ENCODE data around the gene LIPT2. TPM values are rescaled to one million over a fixed set of nuclear protein-coding genes. Genes with fewer than 3 reads are reported as not detected.

Gene LIPT2
- polyA plus RNA-seq, 3 donors: 2.2 to 5.1 (median 4.4) TPM

DNA sequence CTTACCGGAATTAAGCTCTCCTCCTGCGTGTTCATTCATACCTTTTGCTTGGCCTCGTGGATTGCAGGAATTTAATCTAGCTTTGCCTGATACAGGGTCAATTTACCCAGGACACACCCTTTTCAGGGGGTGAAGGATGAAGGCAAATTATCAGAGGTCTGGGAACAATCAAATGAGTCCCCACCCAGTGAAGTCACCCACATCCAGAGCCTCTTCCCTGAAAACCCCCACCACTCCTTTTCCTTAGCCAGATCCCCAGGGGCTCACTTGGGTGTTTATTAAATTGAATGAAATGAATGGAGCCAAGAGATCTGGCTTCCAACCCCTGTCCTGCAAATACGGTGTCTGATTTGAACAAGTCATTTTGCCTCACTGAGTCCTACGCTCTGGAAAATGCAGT lies 31.0 kb upstream of the LIPT2 start:
- 100% methylated on average over 2 of the region's 5 CpGs for WGBS (ENCODE audit: insufficient coverage)
- H3K4me3 Mint-ChIP-seq: no peak overlapping the region
- TF ChIP-seq, protein P1, sequence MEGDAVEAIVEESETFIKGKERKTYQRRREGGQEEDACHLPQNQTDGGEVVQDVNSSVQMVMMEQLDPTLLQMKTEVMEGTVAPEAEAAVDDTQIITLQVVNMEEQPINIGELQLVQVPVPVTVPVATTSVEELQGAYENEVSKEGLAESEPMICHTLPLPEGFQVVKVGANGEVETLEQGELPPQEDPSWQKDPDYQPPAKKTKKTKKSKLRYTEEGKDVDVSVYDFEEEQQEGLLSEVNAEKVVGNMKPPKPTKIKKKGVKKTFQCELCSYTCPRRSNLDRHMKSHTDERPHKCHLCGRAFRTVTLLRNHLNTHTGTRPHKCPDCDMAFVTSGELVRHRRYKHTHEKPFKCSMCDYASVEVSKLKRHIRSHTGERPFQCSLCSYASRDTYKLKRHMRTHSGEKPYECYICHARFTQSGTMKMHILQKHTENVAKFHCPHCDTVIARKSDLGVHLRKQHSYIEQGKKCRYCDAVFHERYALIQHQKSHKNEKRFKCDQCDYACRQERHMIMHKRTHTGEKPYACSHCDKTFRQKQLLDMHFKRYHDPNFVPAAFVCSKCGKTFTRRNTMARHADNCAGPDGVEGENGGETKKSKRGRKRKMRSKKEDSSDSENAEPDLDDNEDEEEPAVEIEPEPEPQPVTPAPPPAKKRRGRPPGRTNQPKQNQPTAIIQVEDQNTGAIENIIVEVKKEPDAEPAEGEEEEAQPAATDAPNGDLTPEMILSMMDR (IDR thresholded peaks at IDR 0.05): no peak
- Histone ChIP-seq H3K79me2 (ENCODE audit: insufficient read depth, low read length) (no peaks in the 10 kb centered on the region), H4K20me1 (ENCODE audit: insufficient read depth, low read length) (no peaks in the 10 kb centered on the region), H3K4me1 (ENCODE audit: control insufficient read depth in 1 of 2, insufficient read depth in 2 of 2, low read length in 2 of 2) (no peaks in the 10 kb centered on the region), H3K9me3 (replicated peaks in 1 of 2; ENCODE audit: control insufficient read depth in 1 of 2, insufficient read depth in 1 of 2, low read length in 2 of 2) (no peaks in the 10 kb centered on the region), H3K36me3 (replicated peaks in 1 of 2; ENCODE audit: control insufficient read depth in 1 of 2, insufficient read depth in 2 of 2, low read length in 2 of 2) (no peaks in the 10 kb centered on the region), H3K4me3 (replicated peaks in 1 of 3; ENCODE audit: low read depth in 2 of 3, low read length in 3 of 3) (no peak overlapping the region), H3K27ac (ENCODE audit: low read depth in 1 of 2, low read length in 2 of 2) (no peak overlapping the region), H3K27me3 (ENCODE audit: control insufficient read depth in 2 of 2, insufficient read depth in 2 of 2, low read length in 2 of 2) (no peaks in the 10 kb centered on the region), H3K9ac (ENCODE audit: insufficient read depth, low read length, poor library complexity, severe bottlenecking) (no peak overlapping the region), H3K4me2 (replicated peaks; ENCODE audit: extremely low read depth, low read length, poor library complexity, severe bottlenecking) (no peak overlapping the region), H2AFZ (ENCODE audit: insufficient read depth, low read depth, low read length, poor library complexity, severe bottlenecking) (no peak overlapping the region)
- H3K36me3 Mint-ChIP-seq: no peaks in the 10 kb centered on the region
- H3K4me1 Mint-ChIP-seq: no peaks in the 10 kb centered on the region
- no peaks in the 10 kb centered on the region for H3K27me3 Mint-ChIP-seq (ENCODE audit: low read depth in 3 of 3)
- intact Hi-C loops (cut with micrococcal nuclease): no loop called here
- DNase-seq: no peak
- no peak overlapping the region for H3K27ac Mint-ChIP-seq
- H3K9me3 Mint-ChIP-seq: peaks cover 0 to 3% (median 0%) of the 10 kb centered on the region in 7 donors

- H3K36me3 Mint-ChIP-seq: no peaks in the 10 kb centered on the region
- peaks cover 0 to 3% (median 0%) of the 10 kb centered on the region in 7 donors for H3K9me3 Mint-ChIP-seq
- no peaks in the 10 kb centered on the region for H3K36me3 ChIP-seq (replicated peaks in 1 of 2; ENCODE audit: control insufficient read depth in 1 of 2, insufficient read depth in 2 of 2, low read length in 2 of 2)
- no peaks in the 10 kb centered on the region for H4K20me1 ChIP-seq (ENCODE audit: insufficient read depth, low read length)
- H3K4me3 ChIP-seq (replicated peaks in 1 of 3; ENCODE audit: low read depth in 2 of 3, low read length in 3 of 3): no peak overlapping the region
- no peak overlapping the region for H3K4me2 ChIP-seq (replicated peaks; ENCODE audit: extremely low read depth, low read length, poor library complexity, severe bottlenecking)
- WGBS (ENCODE audit: insufficient coverage): 90% methylated on average over 2 of the region's 3 CpGs
- H3K79me2 ChIP-seq (ENCODE audit: insufficient read depth, low read length): no peaks in the 10 kb centered on the region
- no peaks in the 10 kb centered on the region for H3K4me1 ChIP-seq (ENCODE audit: control insufficient read depth in 1 of 2, insufficient read depth in 2 of 2, low read length in 2 of 2)
- H3K4me3 Mint-ChIP-seq: no peak overlapping the region
- H3K9me3 ChIP-seq (replicated peaks in 1 of 2; ENCODE audit: control insufficient read depth in 1 of 2, insufficient read depth in 1 of 2, low read length in 2 of 2): no peaks in the 10 kb centered on the region
- intact Hi-C loops (cut with micrococcal nuclease): no loop called here
- no peaks in the 10 kb centered on the region for H3K27me3 ChIP-seq (ENCODE audit: control insufficient read depth in 2 of 2, insufficient read depth in 2 of 2, low read length in 2 of 2)
- no peaks in the 10 kb centered on the region for H3K4me1 Mint-ChIP-seq
- H3K27ac Mint-ChIP-seq: no peak overlapping the region
- no peak overlapping the region for H2AFZ ChIP-seq (ENCODE audit: insufficient read depth, low read depth, low read length, poor library complexity, severe bottlenecking)
- no peak overlapping the region for H3K9ac ChIP-seq (ENCODE audit: insufficient read depth, low read length, poor library complexity, severe bottlenecking)
- DNase-seq: no peak
- H3K27ac ChIP-seq (ENCODE audit: low read depth in 1 of 2, low read length in 2 of 2): no peak overlapping the region
- TF ChIP-seq, protein P1 (IDR thresholded peaks at IDR 0.05): no peak
- H3K27me3 Mint-ChIP-seq (ENCODE audit: low read depth in 3 of 3): no peaks in the 10 kb centered on the region
Observed at GRCh38 chr11:74522776-74523175, 29.3 kb upstream of the LIPT2 start.

Measured in CD14-positive monocyte (primary cell).